ENCODE measurements around the gene SELENOF. TPM values are rescaled to one million over a fixed set of nuclear protein-coding genes. Genes with fewer than 3 reads are reported as not detected.

Gene SELENOF
- total RNA-seq, 4 donors from 2014 or later = 32.0 to 130 (median 77.9) TPM

DNA sequence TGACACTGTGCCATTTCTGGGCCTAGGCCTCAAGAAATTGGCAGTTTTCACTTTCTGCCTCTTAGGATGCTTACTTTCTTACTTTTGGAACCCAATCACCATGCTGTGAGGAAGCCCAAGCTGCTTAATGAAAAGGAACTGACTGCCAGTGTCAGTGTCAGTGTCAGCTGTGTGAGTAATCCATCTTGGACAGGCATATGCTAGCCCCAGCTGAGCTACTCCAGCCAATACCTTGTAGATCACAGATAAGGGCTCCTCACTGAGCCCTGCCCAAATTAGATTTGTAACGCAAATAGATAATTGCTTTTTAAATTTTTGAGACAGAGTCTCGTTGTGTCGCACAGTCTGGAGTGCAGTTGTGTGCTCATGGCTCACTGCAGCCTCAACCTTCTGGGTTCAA, 59.6 kb downstream of the SELENOF start:
- intact Hi-C loops (cut with DNase I; ENCODE audit: low total_unique reads) (no loop called here), in situ Hi-C loops (cut with MboI; ENCODE audit: low pct_ligation_motif_present in 1 of 4, low pct_unique_long_range_greater_than_20kb in 1 of 4, low sequenced_read_pairs in 3 of 4) (no loop called here)
- Histone ChIP-seq H3K4me3 (no peak overlapping the region), H3K27ac (no peak overlapping the region), H3K9me3 (no peaks in the 10 kb centered on the region), H3K27me3 (no peaks in the 10 kb centered on the region), H3K36me3 (no peaks in the 10 kb centered on the region), H3K4me1 (no peaks in the 10 kb centered on the region)
- TF ChIP-seq POLR2A (IDR thresholded peaks at IDR 0.05) (no peak), POLR2AphosphoS5 (IDR thresholded peaks at IDR 0.05) (no peak), EP300 (IDR thresholded peaks at IDR 0.05; ENCODE audit: low read depth) (no peak)
- TF ChIP-seq, protein P1, sequence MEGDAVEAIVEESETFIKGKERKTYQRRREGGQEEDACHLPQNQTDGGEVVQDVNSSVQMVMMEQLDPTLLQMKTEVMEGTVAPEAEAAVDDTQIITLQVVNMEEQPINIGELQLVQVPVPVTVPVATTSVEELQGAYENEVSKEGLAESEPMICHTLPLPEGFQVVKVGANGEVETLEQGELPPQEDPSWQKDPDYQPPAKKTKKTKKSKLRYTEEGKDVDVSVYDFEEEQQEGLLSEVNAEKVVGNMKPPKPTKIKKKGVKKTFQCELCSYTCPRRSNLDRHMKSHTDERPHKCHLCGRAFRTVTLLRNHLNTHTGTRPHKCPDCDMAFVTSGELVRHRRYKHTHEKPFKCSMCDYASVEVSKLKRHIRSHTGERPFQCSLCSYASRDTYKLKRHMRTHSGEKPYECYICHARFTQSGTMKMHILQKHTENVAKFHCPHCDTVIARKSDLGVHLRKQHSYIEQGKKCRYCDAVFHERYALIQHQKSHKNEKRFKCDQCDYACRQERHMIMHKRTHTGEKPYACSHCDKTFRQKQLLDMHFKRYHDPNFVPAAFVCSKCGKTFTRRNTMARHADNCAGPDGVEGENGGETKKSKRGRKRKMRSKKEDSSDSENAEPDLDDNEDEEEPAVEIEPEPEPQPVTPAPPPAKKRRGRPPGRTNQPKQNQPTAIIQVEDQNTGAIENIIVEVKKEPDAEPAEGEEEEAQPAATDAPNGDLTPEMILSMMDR (IDR thresholded peaks at IDR 0.05) = no peak
- 98% methylated on average over 3 of the region's 3 CpGs; no CpG with 5 or more reads in 1 of the 2 donors for WGBS, 2 donors (ENCODE audit: low coverage in 1 of 2)
- no peak for DNase-seq

DNA sequence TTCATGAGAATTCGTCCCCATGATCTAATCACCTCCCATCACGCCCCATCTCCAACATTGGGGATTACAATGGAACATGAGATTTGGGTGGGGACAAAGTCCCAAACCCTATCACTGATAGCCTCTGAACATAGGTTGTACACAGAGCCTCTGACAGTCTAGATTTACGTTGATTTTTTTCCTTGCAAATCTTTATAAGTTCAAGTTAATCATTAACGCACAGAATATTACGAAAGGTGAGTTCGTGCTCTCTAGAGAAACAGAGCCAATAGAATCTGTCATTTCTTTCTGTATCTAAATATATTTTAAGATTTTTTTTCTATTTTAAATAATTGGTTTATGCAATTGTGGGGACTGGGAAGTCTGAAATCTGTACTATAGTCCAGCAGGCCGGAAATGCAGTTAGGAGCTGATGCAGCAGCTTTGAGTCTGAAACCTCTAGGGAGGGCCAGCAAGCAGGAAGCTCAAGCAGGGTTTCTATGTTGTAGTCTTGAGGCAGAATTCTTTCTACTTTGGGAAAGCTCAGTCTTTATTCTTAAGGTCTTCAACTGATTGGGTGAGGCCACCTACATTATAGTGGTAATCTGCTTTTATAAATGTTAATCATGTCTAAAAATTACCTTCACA, 61.0 kb downstream of the SELENOF start:
- in situ Hi-C loops (cut with MboI; ENCODE audit: low pct_ligation_motif_present in 1 of 4, low pct_unique_long_range_greater_than_20kb in 1 of 4, low sequenced_read_pairs in 3 of 4) (no loop called here), intact Hi-C loops (cut with DNase I; ENCODE audit: low total_unique reads) (no loop called here)
- Histone ChIP-seq H3K9me3 (no peaks in the 10 kb centered on the region), H3K36me3 (no peaks in the 10 kb centered on the region), H3K27ac (no peak overlapping the region), H3K4me1 (no peaks in the 10 kb centered on the region), H3K27me3 (no peaks in the 10 kb centered on the region), H3K4me3 (no peak overlapping the region)
- 46 to 72% methylated on average over 4 to 7 of the region's 7 CpGs for WGBS, 2 donors (ENCODE audit: low coverage in 1 of 2)
- DNase-seq = no peak
- TF ChIP-seq EP300 (IDR thresholded peaks at IDR 0.05; ENCODE audit: low read depth) (no peak), POLR2AphosphoS5 (IDR thresholded peaks at IDR 0.05) (no peak), POLR2A (IDR thresholded peaks at IDR 0.05) (no peak)
- TF ChIP-seq, protein P1 (IDR thresholded peaks at IDR 0.05) = no peak

DNA sequence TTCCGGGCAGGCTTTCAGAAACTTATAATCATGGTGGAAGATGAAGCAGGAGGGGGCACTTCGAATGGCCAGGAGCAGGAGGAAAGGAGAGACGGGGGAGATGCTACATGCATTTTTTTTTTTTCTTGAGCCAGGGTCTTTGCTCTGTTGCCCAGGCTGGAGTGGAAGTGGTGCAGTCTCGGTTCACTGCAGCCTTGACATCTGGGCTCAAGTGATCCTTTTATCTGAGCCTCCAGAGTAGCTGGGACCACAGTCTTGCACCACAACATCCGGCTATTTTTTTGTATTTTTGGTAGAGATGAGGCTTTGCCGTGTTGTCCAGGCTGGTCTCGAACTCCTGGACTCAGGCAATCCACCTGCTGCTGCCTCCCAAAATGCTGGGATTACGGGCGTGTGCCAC, 61.6 kb downstream of the SELENOF start:
- H3K4me1 ChIP-seq = no peaks in the 10 kb centered on the region
- H3K9me3 ChIP-seq = no peaks in the 10 kb centered on the region
- no peak for DNase-seq
- in situ Hi-C loops (cut with MboI; ENCODE audit: low pct_ligation_motif_present in 1 of 4, low pct_unique_long_range_greater_than_20kb in 1 of 4, low sequenced_read_pairs in 3 of 4) = no loop called here
- H3K4me3 ChIP-seq = no peak overlapping the region
- no peaks in the 10 kb centered on the region for H3K36me3 ChIP-seq
- H3K27me3 ChIP-seq = no peaks in the 10 kb centered on the region
- TF ChIP-seq POLR2AphosphoS5 (IDR thresholded peaks at IDR 0.05) (no peak), POLR2A (IDR thresholded peaks at IDR 0.05) (no peak), EP300 (IDR thresholded peaks at IDR 0.05; ENCODE audit: low read depth) (no peak)
- TF ChIP-seq, protein P1 (IDR thresholded peaks at IDR 0.05) = no peak
- intact Hi-C loops (cut with DNase I; ENCODE audit: low total_unique reads) = no loop called here
- no peak overlapping the region for H3K27ac ChIP-seq
- WGBS, 2 donors (ENCODE audit: low coverage in 1 of 2) = 84 to 93% methylated on average over 5 to 9 of the region's 9 CpGs

DNA sequence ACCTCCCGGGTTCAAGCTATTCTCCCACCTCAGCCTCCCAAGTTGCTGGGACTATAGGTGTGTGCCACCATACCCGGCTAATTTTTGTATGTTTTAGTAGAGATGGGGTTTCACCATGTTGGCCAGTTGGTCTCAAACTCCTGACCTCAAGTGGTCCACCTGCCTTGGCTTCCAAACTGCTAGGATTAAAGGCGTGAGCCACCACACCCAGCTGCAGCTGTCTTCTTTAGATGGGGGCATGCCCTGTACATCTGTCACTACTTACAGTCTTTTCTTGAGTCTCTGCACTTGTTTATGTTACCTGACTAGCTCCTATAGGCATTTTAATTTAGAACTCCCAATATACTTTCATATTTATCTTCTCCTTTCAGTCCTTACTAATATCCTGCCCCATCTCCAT, 64.2 kb downstream of the SELENOF start:
- Histone ChIP-seq H3K27ac (no peak overlapping the region), H3K27me3 (no peaks in the 10 kb centered on the region), H3K36me3 (no peaks in the 10 kb centered on the region), H3K4me3 (no peak overlapping the region), H3K9me3 (no peaks in the 10 kb centered on the region), H3K4me1 (no peaks in the 10 kb centered on the region)
- WGBS, 2 donors (ENCODE audit: low coverage in 1 of 2) = 89 to 100% methylated on average over 2 to 3 of the region's 3 CpGs
- no peak for TF ChIP-seq EP300 (IDR thresholded peaks at IDR 0.05; ENCODE audit: low read depth)
- no peak for TF ChIP-seq POLR2AphosphoS5 (IDR thresholded peaks at IDR 0.05)
- no peak for TF ChIP-seq POLR2A (IDR thresholded peaks at IDR 0.05)
- TF ChIP-seq, protein P1 (IDR thresholded peaks at IDR 0.05) = no peak
- intact Hi-C loops (cut with DNase I; ENCODE audit: low total_unique reads) = no loop called here
- in situ Hi-C loops (cut with MboI; ENCODE audit: low pct_ligation_motif_present in 1 of 4, low pct_unique_long_range_greater_than_20kb in 1 of 4, low sequenced_read_pairs in 3 of 4) = loop anchor here (10.0 to 25.0 kb wide), 4 partner anchors 105 to 238 kb away; no protein-coding TSS in a partner anchor
- DNase-seq = no peak
